ENCODE results near the gene ARMC8.

GRCh38 chr3:138195481-138195880 is 8.4 kb downstream of the ARMC8 start:
- TF ChIP-seq POLR2AphosphoS5 (IDR thresholded peaks at IDR 0.05; ENCODE audit: low read depth) (no peak), CTCF (IDR thresholded peaks at IDR 0.05; ENCODE audit: insufficient read depth, low read length) (no peak), REST (IDR thresholded peaks at IDR 0.05; ENCODE audit: insufficient replicate concordance, low read depth) (no peak), GABPA (IDR thresholded peaks at IDR 0.05; ENCODE audit: low read depth) (no peak), SPI1 (IDR thresholded peaks at IDR 0.05; ENCODE audit: borderline replicate concordance, low read depth) (no peak)

All from HL-60 (cell line).